ENCODE results near the gene SF3B5.
"Not testable (repeated sequence)": the region's sequence is repeated elsewhere in the genome, so short reads cannot be mapped to it uniquely, and the experiment has no call there.

Gene SF3B5

GRCh38 chr6:144095134-144096002 is at the start of gene SF3B5:
TSS of gene SF3B5 (minus strand) at chr6:144095573. CDS start at chr6:144095497, 76 bp downstream.
- peak; percentile 83 to 93 (median 88) for DNase-seq

- DNase-seq = no peak
Measured at GRCh38 chr6:144144996-144145395, 49.6 kb upstream of the SF3B5 start.

- DNase-seq = no peak
Measured at GRCh38 chr6:144143878-144144277, 48.5 kb upstream of the SF3B5 start.

- DNase-seq = no peak
Measured at GRCh38 chr6:144143106-144143505, 47.7 kb upstream of the SF3B5 start.

- DNase-seq = no peak
Measured at GRCh38 chr6:144141470-144141869, 46.1 kb upstream of the SF3B5 start.

GRCh38 chr6:144140867-144141266 is 45.5 kb upstream of the SF3B5 start:
- no peak for DNase-seq

GRCh38 chr6:144139817-144140216 is 44.4 kb upstream of the SF3B5 start:
- no peak for DNase-seq

GRCh38 chr6:144138542-144138941 is 43.2 kb upstream of the SF3B5 start:
- no peak for DNase-seq

- no peak for DNase-seq
Measured at GRCh38 chr6:144134737-144135136, 39.4 kb upstream of the SF3B5 start.

- no peak for DNase-seq
Measured at GRCh38 chr6:144134176-144134575, 38.8 kb upstream of the SF3B5 start.

- DNase-seq = no peak
Measured at GRCh38 chr6:144133225-144133821, 38.0 kb upstream of the SF3B5 start.

GRCh38 chr6:144132167-144132690 is 36.9 kb upstream of the SF3B5 start:
- not testable (repeated sequence) for DNase-seq

- DNase-seq = no peak
Measured at GRCh38 chr6:144131248-144131709, 35.9 kb upstream of the SF3B5 start.

GRCh38 chr6:144129469-144129868 is 34.1 kb upstream of the SF3B5 start:
- DNase-seq = no peak

- DNase-seq = no peak
Measured at GRCh38 chr6:144127097-144127496, 31.7 kb upstream of the SF3B5 start.

GRCh38 chr6:144123836-144124235 is 28.5 kb upstream of the SF3B5 start:
- no peak for DNase-seq

- no peak for DNase-seq
Measured at GRCh38 chr6:144123421-144123820, 28.0 kb upstream of the SF3B5 start.

GRCh38 chr6:144122861-144123260 is 27.5 kb upstream of the SF3B5 start:
- DNase-seq = no peak

- DNase-seq = no peak
Measured at GRCh38 chr6:144119376-144119775, 24.0 kb upstream of the SF3B5 start.

GRCh38 chr6:144115219-144115618 is 19.8 kb upstream of the SF3B5 start:
- no peak for DNase-seq

GRCh38 chr6:144113366-144113765 is 18.0 kb upstream of the SF3B5 start:
- no peak for DNase-seq

- DNase-seq = no peak
Measured at GRCh38 chr6:144110210-144110609, 14.8 kb upstream of the SF3B5 start.

GRCh38 chr6:144106206-144106605 is 10.8 kb upstream of the SF3B5 start:
- no peak for DNase-seq

GRCh38 chr6:144104898-144105487 is 9.6 kb upstream of the SF3B5 start:
- no peak for DNase-seq

Data from activated naive CD4-positive, alpha-beta T cell (primary cell).